ENCODE results near the gene NUFIP1.
"Not testable (repeated sequence)": the region's sequence is repeated elsewhere in the genome, so short reads cannot be mapped to it uniquely, and the experiment has no call there.

Gene NUFIP1

GRCh38 chr13:44919104-44919804 is 70.0 kb downstream of the NUFIP1 start:
- DNase-seq (ENCODE audit: low read depth): no peak

GRCh38 chr13:44918326-44919103 is 70.8 kb downstream of the NUFIP1 start:
- DNase-seq (ENCODE audit: low read depth): peak; percentile 66

GRCh38 chr13:44917589-44918325 is 71.5 kb downstream of the NUFIP1 start:
- DNase-seq (ENCODE audit: low read depth): peak; percentile 90

- DNase-seq (ENCODE audit: low read depth): no peak
These were observed 76.8 kb downstream of the NUFIP1 start for GRCh38 chr13:44912278-44913016.

GRCh38 chr13:44908712-44909111 is 80.6 kb downstream of the NUFIP1 start:
- no peak for DNase-seq (ENCODE audit: low read depth)

- no peak for DNase-seq (ENCODE audit: low read depth)
These were observed 81.0 kb downstream of the NUFIP1 start for GRCh38 chr13:44908266-44908665.

GRCh38 chr13:44906713-44907112 is 82.6 kb downstream of the NUFIP1 start:
- DNase-seq (ENCODE audit: low read depth): no peak

GRCh38 chr13:44906230-44906629 is 83.0 kb downstream of the NUFIP1 start:
- no peak for DNase-seq (ENCODE audit: low read depth)

GRCh38 chr13:44905556-44905955 is 83.7 kb downstream of the NUFIP1 start:
- no peak for DNase-seq (ENCODE audit: low read depth)

GRCh38 chr13:44904967-44905366 is 84.3 kb downstream of the NUFIP1 start:
- no peak for DNase-seq (ENCODE audit: low read depth)

GRCh38 chr13:44903574-44903985 is 85.7 kb downstream of the NUFIP1 start:
- DNase-seq (ENCODE audit: low read depth): no peak

GRCh38 chr13:44902738-44903137 is 86.5 kb downstream of the NUFIP1 start:
- DNase-seq (ENCODE audit: low read depth): no peak

GRCh38 chr13:44899967-44900366 is 89.3 kb downstream of the NUFIP1 start:
- no peak for DNase-seq (ENCODE audit: low read depth)

- DNase-seq (ENCODE audit: low read depth): not testable (repeated sequence)
These were observed 91.0 kb downstream of the NUFIP1 start for GRCh38 chr13:44898308-44898707.

GRCh38 chr13:44895953-44896335 is 93.3 kb downstream of the NUFIP1 start:
- no peak for DNase-seq (ENCODE audit: low read depth)

GRCh38 chr13:44895264-44895952 is 93.9 kb downstream of the NUFIP1 start:
- DNase-seq (ENCODE audit: low read depth): no peak

- DNase-seq (ENCODE audit: low read depth): no peak
These were observed 95.1 kb downstream of the NUFIP1 start for GRCh38 chr13:44894001-44894770.
